Lung (tissue), 12 donors: ENCODE measurements around the gene VAPB. TPM values are rescaled to one million over a fixed set of nuclear protein-coding genes. Genes with fewer than 3 reads are reported as not detected.

Experiments used
- ATAC-seq: fragments of 200-7000 bp; cut with Tn5 transposase; one replicate; pipeline ENCODE4 v1.9.1; 2020; ENCODE audit warnings: moderate number of reproducible peaks; ENCODE audit not compliant: insufficient read depth, low FRiP score
- DNase-seq, 3 donors: peaks; one replicate each; pipeline ENCODE4 v3.0.0-alpha.2; 2013 to 2017
- H3K27ac ChIP-seq, 2 donors: one replicate each; pipeline ENCODE4 v1.5.1; 2013; ENCODE audit warnings: mild to moderate bottlenecking in 2 of 2, moderate library complexity in 2 of 2, control low read depth in 1 of 2, inconsistent platforms in 1 of 2, low read depth in 1 of 2, low read length in 1 of 2
- H3K27me3 ChIP-seq, 3 donors: one replicate each; pipeline ENCODE4 v1.5.1; 2013; ENCODE audit warnings: low read length in 2 of 3; ENCODE audit not compliant: control insufficient read depth in 3 of 3, insufficient read depth in 3 of 3
- H3K36me3 ChIP-seq, 4 donors: one replicate each; pipeline ENCODE4 v1.5.1; 2013; ENCODE audit warnings: low read length in 4 of 4, mild to moderate bottlenecking in 1 of 4, moderate library complexity in 1 of 4; ENCODE audit not compliant: control insufficient read depth in 4 of 4, insufficient read depth in 4 of 4
- H3K4me1 ChIP-seq, 5 donors: one replicate each; pipeline ENCODE4 v1.5.1; 2013; ENCODE audit warnings: low read length in 5 of 5, mild to moderate bottlenecking in 2 of 5, moderate library complexity in 1 of 5; ENCODE audit not compliant: control insufficient read depth in 5 of 5, insufficient read depth in 5 of 5
- H3K4me3 ChIP-seq: one replicate; pipeline ENCODE4 v1.5.1; 2013; ENCODE audit warnings: mild to moderate bottlenecking, control low read depth, moderate library complexity
- H3K9ac ChIP-seq, 2 donors: one replicate each; pipeline ENCODE4 v1.5.1; 2013; ENCODE audit warnings: low read length in 2 of 2, control low read depth in 1 of 2; ENCODE audit not compliant: insufficient read depth in 1 of 2
- H3K9me3 ChIP-seq, 4 donors: one replicate each; pipeline ENCODE4 v1.5.1; 2013; ENCODE audit warnings: low read length in 3 of 4, mild to moderate bottlenecking in 1 of 4, moderate library complexity in 1 of 4; ENCODE audit not compliant: control insufficient read depth in 4 of 4, insufficient read depth in 3 of 4
- WGBS, 2 donors: extraction: QIAGEN DNeasy Blood & Tissue Kit; methylation state at CpG; one replicate each; pipeline ENCODE4 v1.1.7; 2013; 5-methylcytosine and 5-hydroxymethylcytosine counted together
- polyA plus RNA-seq, 2 donors: library from polyadenylated mRNA; stranded (reverse); fragments of 200-250 nt; gene quantifications; one replicate each; pipeline ENCODE4 v1.2.1, GENCODE V29; 2013
- total RNA-seq, 2 donors: library from RNA; depleted of rRNA in 1 of 2; stranded (reverse); fragments of >200 nt in 1 of 2; gene quantifications; one replicate each; pipeline ENCODE4 v1.2.1, GENCODE V29; 2014 to 2021
- TF ChIP-seq, protein P1 (sequence below): IDR thresholded peaks from 2 replicates; pipeline ENCODE4 v1.5.1; 2012; ENCODE audit warnings: mild to moderate bottlenecking; ENCODE audit errors: control extremely low read depth, extremely low read depth
- donor health status: control.
- donor health status: control.
- donor health status: Bipolar disorder and iron deficiency.
- donor health status: healthy.
- donor health status: DM: yes; HTN: yes; CAD: no.

VAPB gene
- total and polyA plus RNA-seq, 4 donors: 21.3 to 44.7 (median 24.1) TPM

DNA sequence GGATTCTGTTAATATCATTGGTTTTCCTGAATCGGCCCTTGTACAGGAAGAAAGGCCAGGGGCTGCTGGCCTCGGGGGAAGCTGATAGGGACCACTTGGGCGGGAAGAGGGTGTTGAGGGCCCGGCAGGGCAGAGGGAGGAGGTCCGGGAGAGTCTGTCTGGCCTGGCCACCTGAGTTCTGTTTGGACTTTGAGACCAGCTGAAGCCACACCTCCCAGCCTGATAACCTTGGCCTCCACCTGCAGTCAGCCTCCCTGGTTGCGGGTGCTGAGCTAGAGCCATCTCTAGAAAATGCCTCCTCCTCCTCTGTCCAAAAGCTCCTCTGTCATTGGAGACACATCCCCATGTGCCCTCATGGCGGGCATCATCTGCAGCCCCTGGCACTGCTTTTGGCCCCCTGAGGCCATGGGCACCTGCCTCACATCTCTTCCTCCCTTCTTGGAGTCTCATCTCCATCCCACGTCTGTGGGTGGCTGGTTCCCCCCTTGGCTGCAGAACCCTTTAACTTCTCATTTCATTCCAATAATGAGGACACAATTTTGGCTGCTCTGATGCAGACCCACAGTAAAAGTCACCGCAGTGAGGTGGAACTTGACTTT, 109.5 kb downstream of the VAPB start:
- H3K27me3 ChIP-seq: no peaks in the 10 kb centered on the region
- DNase-seq (no peak), ATAC-seq (no peak)
- H3K36me3 ChIP-seq: no peaks in the 10 kb centered on the region
- no peak overlapping the region for H3K9ac ChIP-seq
- TF ChIP-seq, protein P1, sequence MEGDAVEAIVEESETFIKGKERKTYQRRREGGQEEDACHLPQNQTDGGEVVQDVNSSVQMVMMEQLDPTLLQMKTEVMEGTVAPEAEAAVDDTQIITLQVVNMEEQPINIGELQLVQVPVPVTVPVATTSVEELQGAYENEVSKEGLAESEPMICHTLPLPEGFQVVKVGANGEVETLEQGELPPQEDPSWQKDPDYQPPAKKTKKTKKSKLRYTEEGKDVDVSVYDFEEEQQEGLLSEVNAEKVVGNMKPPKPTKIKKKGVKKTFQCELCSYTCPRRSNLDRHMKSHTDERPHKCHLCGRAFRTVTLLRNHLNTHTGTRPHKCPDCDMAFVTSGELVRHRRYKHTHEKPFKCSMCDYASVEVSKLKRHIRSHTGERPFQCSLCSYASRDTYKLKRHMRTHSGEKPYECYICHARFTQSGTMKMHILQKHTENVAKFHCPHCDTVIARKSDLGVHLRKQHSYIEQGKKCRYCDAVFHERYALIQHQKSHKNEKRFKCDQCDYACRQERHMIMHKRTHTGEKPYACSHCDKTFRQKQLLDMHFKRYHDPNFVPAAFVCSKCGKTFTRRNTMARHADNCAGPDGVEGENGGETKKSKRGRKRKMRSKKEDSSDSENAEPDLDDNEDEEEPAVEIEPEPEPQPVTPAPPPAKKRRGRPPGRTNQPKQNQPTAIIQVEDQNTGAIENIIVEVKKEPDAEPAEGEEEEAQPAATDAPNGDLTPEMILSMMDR: no peak
- no peaks in the 10 kb centered on the region for H3K4me1 ChIP-seq
- no peak overlapping the region for H3K4me3 ChIP-seq
- 63 to 64% methylated on average over 9 of the region's 9 CpGs for WGBS, 2 donors
- H3K27ac ChIP-seq: no peak overlapping the region
- H3K9me3 ChIP-seq: peaks cover 0 to 13% (median 2%) of the 10 kb centered on the region in 4 donors

DNA sequence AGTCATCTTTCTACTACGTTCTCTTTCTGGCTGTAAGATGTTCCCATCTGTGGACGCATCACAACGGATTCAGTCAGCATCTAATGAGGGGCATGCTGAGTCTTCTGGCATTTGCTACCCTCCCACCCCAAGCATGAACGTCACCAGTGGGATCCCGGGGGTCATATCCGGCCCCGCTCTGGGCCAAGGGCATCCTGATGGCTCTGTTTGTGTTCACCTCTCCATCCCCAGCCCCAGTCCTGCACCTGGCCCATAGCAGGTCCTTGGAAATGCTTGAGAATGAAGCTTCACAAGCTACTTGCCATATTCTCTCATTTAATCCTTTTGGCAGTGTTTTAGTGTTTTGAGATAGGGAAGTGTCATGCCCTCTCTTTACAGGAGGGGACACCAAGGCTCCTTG, 111.2 kb downstream of the VAPB start:
- no peaks in the 10 kb centered on the region for H3K27me3 ChIP-seq
- H3K27ac ChIP-seq: no peak overlapping the region
- TF ChIP-seq, protein P1: no peak
- no peaks in the 10 kb centered on the region for H3K36me3 ChIP-seq
- DNase-seq (no peak), ATAC-seq (no peak)
- no peaks in the 10 kb centered on the region for H3K4me1 ChIP-seq
- H3K9me3 ChIP-seq: peaks cover 0 to 25% (median 14%) of the 10 kb centered on the region in 4 donors
- no peak overlapping the region for H3K4me3 ChIP-seq
- no peak overlapping the region for H3K9ac ChIP-seq
- WGBS, 2 donors: 91 to 92% methylated on average over 7 of the region's 7 CpGs

Other genes with a start within 250 kb of the VAPB start
- not detected for gene ANKRD60, start 160.6 kb upstream of the VAPB start, total RNA-seq
- not detected for gene ANKRD60, start 160.6 kb upstream of the VAPB start, polyA plus RNA-seq
- 10 to 100 TPM; 19.5 to 25.1 TPM for gene RAB22A, start 79.5 kb upstream of the VAPB start, total RNA-seq
- gene RAB22A, start 79.5 kb upstream of the VAPB start, polyA plus RNA-seq: 1 to 10 TPM; 6.0 to 6.1 TPM
- gene APCDD1L, start 126.2 kb downstream of the VAPB start, total RNA-seq: under 1 TPM; 0.52 to 0.74 TPM
- gene APCDD1L, start 126.2 kb downstream of the VAPB start, polyA plus RNA-seq: under 1 TPM; 0.02 to 0.10 TPM